EH (cell line): ENCODE data around the gene SETD2.
A peak's percentile ranks its signal among the peaks of the same experiment; 100 is the strongest.
"Not testable (repeated sequence)": the region's sequence is repeated elsewhere in the genome, so short reads cannot be mapped to it uniquely, and the experiment has no call there.

Experiments
- DNase-seq: peaks from one replicate; pipeline ENCODE4 v3.0.0-alpha.2; 2015; ENCODE audit warnings: low read depth

Gene SETD2

DNA sequence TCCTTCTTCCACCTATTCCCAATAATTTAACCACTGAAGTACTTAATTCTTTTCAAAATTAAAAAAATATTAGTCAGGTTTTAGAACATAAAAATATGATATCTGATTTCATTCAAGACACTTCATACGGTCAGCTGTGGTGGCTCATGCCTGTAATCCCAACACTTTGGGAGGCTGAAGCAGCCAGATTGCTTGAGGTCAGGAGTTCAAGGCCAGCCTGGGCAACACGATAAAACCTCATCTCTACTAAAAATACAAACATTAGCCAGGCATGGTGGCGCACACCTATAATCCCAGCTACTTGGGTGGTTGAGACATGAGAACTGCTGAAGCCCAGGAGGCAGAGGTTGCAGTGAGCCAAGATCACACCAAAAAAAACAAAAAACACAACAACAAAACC, 127.8 kb downstream of the SETD2 start:
- DNase-seq, result no peak

GRCh38 chr3:47035645-47036044, 128.3 kb downstream of the SETD2 start:
- DNase-seq, result peak; percentile 25

GRCh38 chr3:47034868-47035489, 128.9 kb downstream of the SETD2 start:
- DNase-seq, result no peak

- DNase-seq, result not testable (repeated sequence)
Measured at GRCh38 chr3:47031041-47031440, 132.9 kb downstream of the SETD2 start.

- DNase-seq, result no peak
Measured at GRCh38 chr3:47028667-47029066, 135.2 kb downstream of the SETD2 start.

GRCh38 chr3:47028146-47028545, 135.8 kb downstream of the SETD2 start:
- no peak for DNase-seq

DNA sequence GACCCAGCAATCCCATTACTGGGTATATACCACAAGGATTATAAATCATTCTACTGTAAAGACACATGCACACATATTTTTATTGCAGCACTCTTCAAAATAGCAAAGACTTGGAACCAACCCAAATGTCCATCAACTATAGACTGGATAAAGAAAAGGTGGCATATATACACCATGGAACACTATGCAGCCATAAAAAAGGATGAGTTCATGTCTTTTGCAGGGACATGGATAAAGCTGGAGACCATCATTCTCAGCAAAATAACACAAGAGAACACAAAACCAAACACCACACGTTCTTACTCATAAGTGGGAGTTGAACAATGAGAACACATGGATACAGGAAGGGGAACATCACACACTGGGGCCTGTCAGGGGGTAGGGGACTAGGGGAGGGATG, 137.5 kb downstream of the SETD2 start:
- DNase-seq, result not testable (repeated sequence)

GRCh38 chr3:47024932-47025331, 139.0 kb downstream of the SETD2 start:
- DNase-seq, result peak; percentile 48

- DNase-seq, result peak; percentile 29
Measured at GRCh38 chr3:47022641-47023071, 141.3 kb downstream of the SETD2 start.

DNA sequence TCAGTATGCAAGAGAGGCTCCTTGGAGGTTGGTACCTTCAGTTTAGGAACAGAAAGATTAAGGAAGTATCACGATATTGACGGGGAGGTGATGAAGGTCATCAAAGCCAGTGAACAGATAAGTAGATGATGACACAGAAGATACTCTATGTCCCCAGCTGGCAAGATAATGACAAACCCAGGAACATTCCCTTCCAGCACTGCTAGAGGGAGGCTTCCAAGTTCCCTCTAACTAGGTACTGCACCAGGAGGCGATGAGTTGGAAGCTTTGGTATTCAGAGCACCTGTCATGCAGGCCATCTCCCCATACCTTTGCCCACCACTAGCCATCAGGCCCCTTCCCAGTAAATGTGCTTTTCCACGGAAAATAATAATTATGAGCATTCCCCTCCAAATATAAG, 143.6 kb downstream of the SETD2 start:
- DNase-seq, result no peak

DNA sequence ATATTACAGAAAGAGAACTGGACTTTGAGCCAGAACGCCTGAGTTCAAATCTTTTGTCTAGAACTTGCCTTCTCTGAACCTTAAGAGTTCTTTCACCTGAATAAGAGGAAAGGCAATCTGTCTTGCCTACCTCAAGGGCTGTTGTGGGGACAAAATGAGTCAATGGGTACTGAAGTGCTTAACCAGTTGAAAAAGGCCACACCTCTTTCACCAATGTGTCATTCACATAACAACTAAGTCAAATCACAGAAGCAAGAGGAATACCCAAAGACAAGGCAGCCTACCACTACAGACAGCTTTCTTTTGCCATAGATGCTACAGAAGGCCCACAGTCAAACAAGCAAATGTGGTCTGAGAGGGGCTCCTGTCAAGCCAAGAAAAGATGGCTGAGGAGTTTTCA, 144.7 kb downstream of the SETD2 start:
- peak; percentile 13 for DNase-seq

GRCh38 chr3:47018269-47018611, 145.7 kb downstream of the SETD2 start:
- no peak for DNase-seq

DNA sequence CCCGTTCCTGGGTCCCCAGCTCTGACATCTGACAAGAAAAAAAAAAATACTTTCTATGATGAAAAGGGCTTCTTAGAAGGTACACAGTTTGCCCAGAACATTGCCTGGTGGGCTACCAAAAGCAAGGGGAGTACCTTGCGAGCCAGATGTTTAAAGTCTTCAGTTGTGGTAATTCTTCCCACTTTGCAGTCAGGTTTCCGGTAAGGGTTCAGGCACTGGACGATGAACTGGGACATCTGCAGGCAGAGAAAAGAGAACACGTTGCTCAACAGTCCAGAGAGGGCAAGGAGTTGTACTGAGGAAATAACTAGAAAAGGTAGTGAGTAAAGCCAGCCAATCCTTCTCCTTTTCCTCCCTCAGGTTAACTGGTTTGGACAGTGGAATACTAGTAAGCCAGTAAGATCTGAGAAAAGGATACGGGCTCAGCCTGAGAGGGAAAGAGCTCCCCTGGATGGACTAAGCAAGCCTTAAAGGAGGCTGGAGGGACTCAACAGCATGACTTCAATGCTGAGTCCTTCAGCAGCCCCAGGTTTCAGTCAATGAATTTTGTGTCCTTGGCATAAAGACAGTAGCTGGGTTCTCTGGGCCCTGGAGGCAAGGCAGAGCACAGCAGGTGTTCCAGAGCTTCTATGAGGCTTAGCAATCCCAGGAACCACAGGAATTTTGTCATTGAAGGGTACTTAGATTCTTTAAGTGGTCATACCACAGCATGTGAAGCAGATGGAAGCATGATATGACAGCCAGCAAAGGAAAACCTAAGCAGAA, 146.2 kb downstream of the SETD2 start:
- peak; percentile 74 for DNase-seq

GRCh38 chr3:47016934-47017435, 146.9 kb downstream of the SETD2 start:
- peak; percentile 90 for DNase-seq

DNA sequence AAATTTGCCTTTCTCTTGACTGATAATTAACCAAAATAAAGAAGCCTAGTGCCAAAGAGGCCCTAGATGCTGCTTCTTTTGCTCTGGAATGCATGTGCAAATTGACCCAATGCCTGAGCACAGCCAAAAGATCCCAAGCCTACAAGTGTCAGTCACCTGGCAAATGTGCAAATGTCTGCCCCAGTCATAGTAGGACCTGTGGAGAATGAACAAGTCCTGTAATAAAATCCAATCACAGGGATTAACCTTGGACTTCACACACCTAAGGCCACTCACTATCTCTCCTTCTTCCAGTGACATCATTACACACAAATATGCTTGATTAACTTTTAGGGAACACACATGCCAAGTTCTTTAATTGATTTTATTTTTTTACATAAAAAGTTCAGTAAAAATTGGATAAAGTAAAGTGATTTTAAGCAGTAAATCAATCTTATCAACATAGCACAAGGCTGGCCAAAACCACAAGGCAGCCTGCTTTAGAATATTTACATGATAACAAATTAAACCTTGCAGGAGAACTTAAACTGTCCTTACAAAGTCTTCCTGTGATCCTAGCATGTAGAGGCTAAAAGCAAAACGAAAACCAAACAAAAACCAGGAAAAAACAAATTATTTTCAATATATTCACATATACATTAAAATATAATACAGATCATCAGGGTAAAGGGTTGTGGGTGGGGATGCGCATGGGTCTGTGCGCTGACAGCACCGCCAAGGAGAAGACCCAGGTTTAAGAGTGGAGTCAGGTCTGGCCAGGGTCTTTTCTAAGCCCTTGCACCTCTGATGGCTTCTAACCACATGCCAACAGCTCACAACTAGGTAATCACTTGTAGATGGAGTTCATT, 147.6 kb downstream of the SETD2 start:
- no peak for DNase-seq

DNA sequence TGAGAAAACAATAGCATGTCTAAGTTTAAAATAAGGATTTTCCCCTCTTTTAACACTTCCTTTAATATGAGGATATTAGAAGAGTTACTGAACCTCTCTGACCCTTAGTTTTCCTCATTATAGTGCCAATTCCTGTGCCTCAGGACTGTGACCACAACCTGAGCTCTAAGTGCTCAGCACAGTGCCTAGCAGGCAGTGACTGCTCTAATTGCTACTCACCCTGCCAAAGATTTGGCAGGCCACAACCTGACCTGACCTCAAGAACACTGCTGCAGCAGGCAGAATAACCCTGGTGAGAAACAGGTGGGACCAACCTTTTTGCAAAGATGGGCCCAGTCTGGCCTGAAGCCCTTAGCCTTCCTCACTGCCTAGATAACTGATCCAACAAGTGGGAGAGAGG, 148.8 kb downstream of the SETD2 start:
- no peak for DNase-seq

- no peak for DNase-seq
Measured at GRCh38 chr3:47014036-47014435, 149.9 kb downstream of the SETD2 start.

DNA sequence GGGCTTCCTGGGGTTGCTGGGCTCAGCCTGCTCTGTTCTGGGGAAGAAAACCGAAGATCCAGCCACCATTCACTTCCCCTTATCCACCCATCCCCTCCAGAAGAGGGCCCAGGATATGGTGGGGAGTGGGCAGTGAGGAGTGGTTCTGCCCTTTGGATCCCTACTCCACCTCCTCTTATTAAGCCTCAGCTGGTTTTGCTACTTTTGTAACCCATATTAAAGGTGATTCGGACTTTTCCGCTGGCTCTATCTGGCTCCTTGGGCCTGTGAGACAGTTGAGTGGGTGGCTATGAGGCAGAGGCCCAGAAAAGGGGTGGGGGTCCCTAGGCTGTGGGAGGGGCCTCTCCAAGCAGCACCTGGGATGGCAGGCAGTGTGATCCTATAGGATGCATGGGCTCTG, 150.7 kb downstream of the SETD2 start:
- DNase-seq, result no peak

GRCh38 chr3:47012342-47013230, 151.3 kb downstream of the SETD2 start:
- no peak for DNase-seq

DNA sequence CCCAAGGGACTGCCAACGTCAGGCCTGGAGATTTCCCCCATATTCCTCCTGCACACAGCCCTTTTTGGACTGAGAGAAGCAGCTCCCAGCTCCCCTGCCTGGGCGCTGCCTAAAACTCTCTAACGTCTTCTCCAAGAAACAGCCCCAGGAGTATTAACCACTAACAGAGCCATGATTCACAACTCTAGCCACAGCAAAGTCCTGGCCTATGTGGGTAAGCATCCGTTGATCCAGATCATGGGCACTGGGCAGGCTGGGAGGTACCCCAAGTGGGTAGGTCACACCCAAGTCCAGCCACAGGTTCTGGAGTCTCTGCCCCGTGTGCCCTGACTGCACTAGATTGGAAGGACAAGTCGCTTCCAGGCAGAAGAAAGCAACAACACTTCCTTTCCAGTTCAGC, 152.5 kb downstream of the SETD2 start:
- DNase-seq, result no peak

DNA sequence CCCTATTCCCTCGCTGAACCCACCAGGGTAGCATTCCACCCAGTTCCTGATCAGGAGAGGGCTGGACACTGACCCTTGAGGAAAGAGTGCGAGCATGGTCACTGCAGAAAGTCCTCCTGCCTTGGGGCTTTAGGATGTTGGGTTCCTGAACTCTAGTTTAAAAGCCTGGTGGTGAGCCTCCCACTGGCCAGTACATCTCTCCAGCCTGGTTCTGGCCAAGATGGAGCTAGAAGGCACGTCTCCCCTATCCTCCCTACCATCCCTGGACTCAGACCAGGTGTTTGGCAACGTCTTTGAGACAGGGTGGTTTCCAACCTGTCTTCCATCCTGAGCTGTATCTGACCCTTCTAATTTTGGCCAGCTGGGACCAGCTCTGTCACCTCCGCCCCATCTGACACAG, 153.0 kb downstream of the SETD2 start:
- no peak for DNase-seq
